Measurements from ENCODE around the gene PPFIA2.

The PPFIA2 gene

GRCh38 chr12:81472934-81473333 is 286.2 kb downstream of the PPFIA2 start:
- Histone ChIP-seq H3K9ac (ENCODE audit: low read depth, low read length) (no peak overlapping the region), H3K36me3 (ENCODE audit: control insufficient read depth, insufficient read depth, low read length) (no peaks in the 10 kb centered on the region), H3K4me3 (ENCODE audit: low read depth, low read length) (no peak overlapping the region), H3K4me1 (ENCODE audit: control insufficient read depth, insufficient read depth, low read length) (no peaks in the 10 kb centered on the region), H3K9me3 (ENCODE audit: control insufficient read depth, insufficient read depth, low read length) (no peaks in the 10 kb centered on the region), H3K27me3 (ENCODE audit: control insufficient read depth, insufficient read depth, low read length) (no peaks in the 10 kb centered on the region)

DNA sequence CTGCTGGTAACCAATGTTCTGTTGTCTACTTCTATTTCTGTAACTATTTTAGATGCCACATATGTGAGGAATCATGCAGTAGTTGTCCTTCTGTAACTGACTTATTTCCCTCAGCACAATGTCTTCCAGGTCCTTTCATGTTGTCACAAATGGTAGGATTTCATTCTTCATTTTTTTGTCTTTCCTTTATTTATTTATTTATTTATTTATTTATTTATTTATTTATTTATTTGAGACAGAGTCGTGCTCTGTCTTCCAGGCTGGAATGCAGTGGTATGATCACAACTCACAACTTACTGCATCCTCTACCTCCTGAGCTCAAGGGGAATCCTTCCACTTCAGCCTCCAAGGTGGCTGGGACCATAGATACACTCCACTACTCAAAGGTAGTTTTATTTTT is 288.2 kb downstream of the PPFIA2 start:
- H3K27me3 ChIP-seq (ENCODE audit: control insufficient read depth, insufficient read depth, low read length): no peaks in the 10 kb centered on the region
- H3K36me3 ChIP-seq (ENCODE audit: control insufficient read depth, insufficient read depth, low read length): no peaks in the 10 kb centered on the region
- H3K4me3 ChIP-seq (ENCODE audit: low read depth, low read length): no peak overlapping the region
- no peak overlapping the region for H3K9ac ChIP-seq (ENCODE audit: low read depth, low read length)
- H3K9me3 ChIP-seq (ENCODE audit: control insufficient read depth, insufficient read depth, low read length): no peaks in the 10 kb centered on the region
- peaks cover 3% of the 10 kb centered on the region for H3K4me1 ChIP-seq (ENCODE audit: control insufficient read depth, insufficient read depth, low read length)

DNA sequence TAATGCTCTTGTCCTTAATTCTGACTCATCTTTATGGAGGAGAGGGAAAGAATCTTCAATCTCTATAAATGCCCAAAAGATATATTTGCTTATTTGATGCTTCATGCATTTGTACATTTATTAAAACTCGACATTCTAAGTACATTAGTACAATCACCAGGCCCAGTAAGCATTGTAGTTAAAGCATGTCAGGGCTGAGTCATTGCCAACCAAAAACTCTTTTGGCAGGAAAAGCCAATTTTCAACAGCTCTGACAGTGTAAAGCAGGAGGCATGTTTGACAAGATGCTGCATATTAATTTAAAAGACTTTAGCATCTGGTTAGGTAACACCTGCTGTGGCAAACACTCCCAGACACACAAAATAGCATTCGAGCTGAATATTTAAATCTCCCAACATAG is 290.9 kb downstream of the PPFIA2 start:
- H3K27me3 ChIP-seq (ENCODE audit: control insufficient read depth, insufficient read depth, low read length): no peaks in the 10 kb centered on the region
- H3K4me3 ChIP-seq (ENCODE audit: low read depth, low read length): no peak overlapping the region
- peaks cover 3% of the 10 kb centered on the region for H3K4me1 ChIP-seq (ENCODE audit: control insufficient read depth, insufficient read depth, low read length)
- no peaks in the 10 kb centered on the region for H3K9me3 ChIP-seq (ENCODE audit: control insufficient read depth, insufficient read depth, low read length)
- no peaks in the 10 kb centered on the region for H3K36me3 ChIP-seq (ENCODE audit: control insufficient read depth, insufficient read depth, low read length)
- no peak overlapping the region for H3K9ac ChIP-seq (ENCODE audit: low read depth, low read length)

GRCh38 chr12:81465876-81466275 is 293.3 kb downstream of the PPFIA2 start:
- Histone ChIP-seq H3K9ac (ENCODE audit: low read depth, low read length) (no peak overlapping the region), H3K27me3 (ENCODE audit: control insufficient read depth, insufficient read depth, low read length) (no peaks in the 10 kb centered on the region), H3K4me3 (ENCODE audit: low read depth, low read length) (no peak overlapping the region), H3K36me3 (ENCODE audit: control insufficient read depth, insufficient read depth, low read length) (no peaks in the 10 kb centered on the region), H3K9me3 (ENCODE audit: control insufficient read depth, insufficient read depth, low read length) (no peaks in the 10 kb centered on the region), H3K4me1 (ENCODE audit: control insufficient read depth, insufficient read depth, low read length) (peaks cover 3% of the 10 kb centered on the region)

- no peak overlapping the region for H3K4me3 ChIP-seq (ENCODE audit: low read depth, low read length)
- no peaks in the 10 kb centered on the region for H3K27me3 ChIP-seq (ENCODE audit: control insufficient read depth, insufficient read depth, low read length)
- no peak overlapping the region for H3K9ac ChIP-seq (ENCODE audit: low read depth, low read length)
- peaks cover 3% of the 10 kb centered on the region for H3K4me1 ChIP-seq (ENCODE audit: control insufficient read depth, insufficient read depth, low read length)
- no peaks in the 10 kb centered on the region for H3K9me3 ChIP-seq (ENCODE audit: control insufficient read depth, insufficient read depth, low read length)
- H3K36me3 ChIP-seq (ENCODE audit: control insufficient read depth, insufficient read depth, low read length): no peaks in the 10 kb centered on the region
Measured at GRCh38 chr12:81465191-81465590, 294.0 kb downstream of the PPFIA2 start.

DNA sequence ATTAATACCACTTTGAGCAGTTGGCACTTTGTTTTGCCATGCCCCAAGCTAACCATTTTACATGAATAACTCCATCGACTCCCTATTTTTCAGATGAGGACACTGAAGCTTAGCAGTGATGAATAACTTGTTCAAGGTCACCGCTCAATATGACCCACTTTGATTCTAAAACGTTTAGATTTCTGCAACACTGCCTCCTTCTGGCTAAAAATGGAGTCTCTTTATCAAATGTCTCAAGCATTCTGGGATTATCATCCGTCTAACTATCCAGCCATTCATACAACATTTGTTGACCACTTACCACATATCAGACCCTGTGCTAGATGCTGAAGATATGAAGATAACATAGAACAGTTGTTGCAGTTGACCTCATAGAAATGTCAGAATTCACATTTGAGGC is 298.0 kb downstream of the PPFIA2 start:
- Histone ChIP-seq H3K4me3 (ENCODE audit: low read depth, low read length) (no peak overlapping the region), H3K9ac (ENCODE audit: low read depth, low read length) (no peak overlapping the region), H3K4me1 (ENCODE audit: control insufficient read depth, insufficient read depth, low read length) (no peaks in the 10 kb centered on the region), H3K27me3 (ENCODE audit: control insufficient read depth, insufficient read depth, low read length) (no peaks in the 10 kb centered on the region), H3K9me3 (ENCODE audit: control insufficient read depth, insufficient read depth, low read length) (no peaks in the 10 kb centered on the region), H3K36me3 (ENCODE audit: control insufficient read depth, insufficient read depth, low read length) (no peaks in the 10 kb centered on the region)

- no peaks in the 10 kb centered on the region for H3K27me3 ChIP-seq (ENCODE audit: control insufficient read depth, insufficient read depth, low read length)
- no peak overlapping the region for H3K4me3 ChIP-seq (ENCODE audit: low read depth, low read length)
- no peaks in the 10 kb centered on the region for H3K9me3 ChIP-seq (ENCODE audit: control insufficient read depth, insufficient read depth, low read length)
- H3K36me3 ChIP-seq (ENCODE audit: control insufficient read depth, insufficient read depth, low read length): no peaks in the 10 kb centered on the region
- H3K4me1 ChIP-seq (ENCODE audit: control insufficient read depth, insufficient read depth, low read length): no peaks in the 10 kb centered on the region
- no peak overlapping the region for H3K9ac ChIP-seq (ENCODE audit: low read depth, low read length)
Measured at GRCh38 chr12:81450920-81451739, 308.0 kb downstream of the PPFIA2 start.

DNA sequence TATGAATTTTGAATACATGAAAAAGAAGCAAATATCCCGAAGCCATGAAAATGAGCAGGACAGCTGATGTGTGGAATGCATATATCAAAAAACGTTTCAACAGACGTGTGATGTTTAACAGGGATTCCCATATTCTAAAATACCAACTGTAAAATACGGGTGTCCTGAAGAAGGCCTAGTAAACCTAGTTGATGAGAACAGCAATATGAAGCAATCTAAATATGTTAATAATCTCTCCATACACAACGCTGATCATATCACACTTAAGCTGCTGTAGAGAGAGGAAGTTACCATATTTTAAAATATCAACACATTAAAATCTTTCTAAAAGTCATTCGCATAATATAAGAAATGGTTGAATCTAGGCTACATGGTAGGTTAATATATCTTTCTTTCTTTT is 317.5 kb downstream of the PPFIA2 start:
- no peak overlapping the region for H3K9ac ChIP-seq (ENCODE audit: low read depth, low read length)
- H3K9me3 ChIP-seq (ENCODE audit: control insufficient read depth, insufficient read depth, low read length): no peaks in the 10 kb centered on the region
- no peaks in the 10 kb centered on the region for H3K36me3 ChIP-seq (ENCODE audit: control insufficient read depth, insufficient read depth, low read length)
- H3K27me3 ChIP-seq (ENCODE audit: control insufficient read depth, insufficient read depth, low read length): no peaks in the 10 kb centered on the region
- H3K4me3 ChIP-seq (ENCODE audit: low read depth, low read length): no peak overlapping the region
- H3K4me1 ChIP-seq (ENCODE audit: control insufficient read depth, insufficient read depth, low read length): no peaks in the 10 kb centered on the region

DNA sequence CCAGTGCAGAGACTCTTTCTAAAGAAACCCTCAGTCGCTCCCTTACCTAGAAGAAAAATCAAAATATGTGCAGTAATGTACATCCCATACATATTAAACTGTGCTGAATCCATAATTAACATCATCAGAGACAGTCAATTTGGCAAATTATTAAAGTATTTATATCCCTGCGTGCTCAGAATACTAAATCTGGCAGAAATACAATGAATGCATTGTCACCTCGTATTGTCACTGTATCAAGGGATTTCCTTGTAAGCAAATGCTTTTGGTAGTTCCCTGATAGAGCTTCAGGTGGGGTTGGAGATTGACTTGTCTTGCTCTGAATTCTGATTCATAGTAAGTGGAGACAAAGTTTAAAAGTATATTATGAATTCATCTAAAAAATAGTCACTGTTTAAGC is 319.1 kb downstream of the PPFIA2 start:
- H3K27me3 ChIP-seq (ENCODE audit: control insufficient read depth, insufficient read depth, low read length): no peaks in the 10 kb centered on the region
- H3K4me3 ChIP-seq (ENCODE audit: low read depth, low read length): no peak overlapping the region
- H3K4me1 ChIP-seq (ENCODE audit: control insufficient read depth, insufficient read depth, low read length): no peaks in the 10 kb centered on the region
- H3K9ac ChIP-seq (ENCODE audit: low read depth, low read length): no peak overlapping the region
- H3K9me3 ChIP-seq (ENCODE audit: control insufficient read depth, insufficient read depth, low read length): no peaks in the 10 kb centered on the region
- no peaks in the 10 kb centered on the region for H3K36me3 ChIP-seq (ENCODE audit: control insufficient read depth, insufficient read depth, low read length)

- H3K4me1 ChIP-seq (ENCODE audit: control insufficient read depth, insufficient read depth, low read length): no peaks in the 10 kb centered on the region
- H3K9ac ChIP-seq (ENCODE audit: low read depth, low read length): no peak overlapping the region
- no peaks in the 10 kb centered on the region for H3K9me3 ChIP-seq (ENCODE audit: control insufficient read depth, insufficient read depth, low read length)
- H3K4me3 ChIP-seq (ENCODE audit: low read depth, low read length): no peak overlapping the region
- H3K27me3 ChIP-seq (ENCODE audit: control insufficient read depth, insufficient read depth, low read length): no peaks in the 10 kb centered on the region
- no peaks in the 10 kb centered on the region for H3K36me3 ChIP-seq (ENCODE audit: control insufficient read depth, insufficient read depth, low read length)
Measured at GRCh38 chr12:81439344-81439743, 319.8 kb downstream of the PPFIA2 start.

GRCh38 chr12:81417056-81417455 is 342.1 kb downstream of the PPFIA2 start:
- Histone ChIP-seq H3K4me3 (ENCODE audit: low read depth, low read length) (no peak overlapping the region), H3K4me1 (ENCODE audit: control insufficient read depth, insufficient read depth, low read length) (no peaks in the 10 kb centered on the region)

GRCh38 chr12:81416571-81416970 is 342.6 kb downstream of the PPFIA2 start:
- no peaks in the 10 kb centered on the region for H3K36me3 ChIP-seq (ENCODE audit: control insufficient read depth, insufficient read depth, low read length)
- H3K4me1 ChIP-seq (ENCODE audit: control insufficient read depth, insufficient read depth, low read length): no peaks in the 10 kb centered on the region
- no peak overlapping the region for H3K4me3 ChIP-seq (ENCODE audit: low read depth, low read length)
- H3K9ac ChIP-seq (ENCODE audit: low read depth, low read length): no peak overlapping the region
- H3K27me3 ChIP-seq (ENCODE audit: control insufficient read depth, insufficient read depth, low read length): no peaks in the 10 kb centered on the region
- no peaks in the 10 kb centered on the region for H3K9me3 ChIP-seq (ENCODE audit: control insufficient read depth, insufficient read depth, low read length)

More at GRCh38 chr12:81417056-81417455, 342.1 kb downstream of the PPFIA2 start:
- H3K36me3 ChIP-seq (ENCODE audit: control insufficient read depth, insufficient read depth, low read length): no peaks in the 10 kb centered on the region
- H3K27me3 ChIP-seq (ENCODE audit: control insufficient read depth, insufficient read depth, low read length): no peaks in the 10 kb centered on the region
- H3K9ac ChIP-seq (ENCODE audit: low read depth, low read length): no peak overlapping the region
- H3K9me3 ChIP-seq (ENCODE audit: control insufficient read depth, insufficient read depth, low read length): no peaks in the 10 kb centered on the region

Data from iPS-15b (cell line).